MCF 10A (cell line): ENCODE results near the gene NLRC3. TPM values are rescaled to one million over a fixed set of nuclear protein-coding genes. Genes with fewer than 3 reads are reported as not detected.

Source experiments
- BruUV-seq: library from RNA; stranded (reverse); fragments of 400-500 nt; replicated peaks from 2 replicates; lab custom pipeline; 2021; lab: Mats Ljungman, UMichigan
- CTCF ChIA-PET: fragments of 300-600 bp; sonication (Branson Sonifier 250); formaldehyde crosslinking; extraction: SDS; loops from one replicate; lab custom pipeline; 2021; ENCODE audit warnings: antibody characterized with exemption, inconsistent platforms; lab: Yijun Ruan, JAX
- POLR2A ChIA-PET: fragments of 300-600, 350-650 bp; sonication (Branson Sonifier 250); formaldehyde crosslinking; extraction: SDS; loops from one replicate; lab custom pipeline; 2020; ENCODE audit warnings: antibody characterized with exemption, inconsistent platforms; lab: Yijun Ruan, JAX
- DNase-seq: peaks from one replicate; pipeline ENCODE4 v3.0.0-alpha.2; 2018; ENCODE audit not compliant: unreplicated experiment
- H3K27ac Mint-ChIP-seq: one replicate; pipeline ENCODE4 v1.8.0; 2022; ENCODE audit warnings: mild to moderate bottlenecking, low read depth, mixed read lengths; ENCODE audit not compliant: unreplicated experiment
- H3K27me3 Mint-ChIP-seq: one replicate; pipeline ENCODE4 v1.8.0; 2022; ENCODE audit warnings: mixed read lengths; ENCODE audit not compliant: insufficient read depth, unreplicated experiment
- H3K36me3 Mint-ChIP-seq: one replicate; pipeline ENCODE4 v1.8.0; 2022; ENCODE audit warnings: mild to moderate bottlenecking, moderate library complexity, mixed read lengths; ENCODE audit not compliant: insufficient read depth, unreplicated experiment
- H3K4me1 Mint-ChIP-seq: one replicate; pipeline ENCODE4 v1.8.0; 2022; ENCODE audit warnings: mixed read lengths; ENCODE audit not compliant: insufficient read depth, unreplicated experiment
- H3K4me3 Mint-ChIP-seq: one replicate; pipeline ENCODE4 v1.8.0; 2022; ENCODE audit warnings: mild to moderate bottlenecking, moderate library complexity, mixed read lengths; ENCODE audit not compliant: unreplicated experiment
- H3K9me3 Mint-ChIP-seq: one replicate; pipeline ENCODE4 v1.8.0; 2022; ENCODE audit warnings: mixed read lengths; ENCODE audit not compliant: unreplicated experiment
- CTCF ChIP-seq: fragments of 200-600 bp; IDR thresholded peaks from one replicate; pipeline ENCODE4 v1.8.0; 2022; ENCODE audit warnings: antibody characterized with exemption, mild to moderate bottlenecking; ENCODE audit not compliant: unreplicated experiment
- intact Hi-C: fragments of 100-400 bp; cut with micrococcal nuclease; formaldehyde crosslinking; loops from 2 replicates; pipeline ENCODE4 v1.14.1; 2022
- total RNA-seq: library from RNA; stranded (reverse); gene quantifications from 2 replicates; pipeline ENCODE4 v1.2.3, GENCODE V29; 2022

Gene NLRC3
- total RNA-seq, 1 experiment from 2014 or later, result not detected

GRCh38 chr16:3538222-3538621 lies 39.0 kb downstream of the NLRC3 start:
- H3K36me3 Mint-ChIP-seq, result peaks cover 43% of the 10 kb centered on the region
- H3K27me3 Mint-ChIP-seq, result no peaks in the 10 kb centered on the region
- no peak overlapping the region for H3K27ac Mint-ChIP-seq
- ChIA-PET CTCF (no interaction called here), POLR2A (no interaction called here)
- no TSS peak for BruUV-seq
- no peaks in the 10 kb centered on the region for H3K9me3 Mint-ChIP-seq
- TF ChIP-seq CTCF, result no peak
- intact Hi-C loops, result no loop called here
- no peak overlapping the region for H3K4me3 Mint-ChIP-seq
- H3K4me1 Mint-ChIP-seq, result no peaks in the 10 kb centered on the region
- DNase-seq, result no peak

DNA sequence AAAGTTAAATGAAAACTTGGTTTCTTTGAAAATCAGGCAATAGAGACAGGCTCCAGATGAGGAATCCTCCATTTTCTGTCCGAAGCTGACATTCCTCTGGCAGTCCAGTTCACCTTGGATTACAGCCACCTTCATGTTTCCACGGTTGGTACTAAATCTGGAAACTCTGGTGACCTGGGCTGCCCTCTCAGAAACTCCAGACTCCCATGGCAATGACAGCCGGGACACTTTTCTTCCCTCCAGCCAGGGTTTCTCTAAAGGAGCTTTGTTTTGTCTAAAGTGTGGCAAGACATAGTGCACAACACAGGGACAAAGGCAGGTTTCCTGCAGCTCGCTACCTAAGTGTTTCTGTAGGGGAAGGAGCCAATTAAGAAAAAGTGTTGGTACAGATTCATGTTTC lies 40.4 kb downstream of the NLRC3 start:
- CTCF ChIA-PET, result interaction anchor here (0.6 kb wide), 1 partner anchor 155 kb away, joined by 3 read pairs; no protein-coding TSS in a partner anchor
- intact Hi-C loops, result no loop called here

DNA sequence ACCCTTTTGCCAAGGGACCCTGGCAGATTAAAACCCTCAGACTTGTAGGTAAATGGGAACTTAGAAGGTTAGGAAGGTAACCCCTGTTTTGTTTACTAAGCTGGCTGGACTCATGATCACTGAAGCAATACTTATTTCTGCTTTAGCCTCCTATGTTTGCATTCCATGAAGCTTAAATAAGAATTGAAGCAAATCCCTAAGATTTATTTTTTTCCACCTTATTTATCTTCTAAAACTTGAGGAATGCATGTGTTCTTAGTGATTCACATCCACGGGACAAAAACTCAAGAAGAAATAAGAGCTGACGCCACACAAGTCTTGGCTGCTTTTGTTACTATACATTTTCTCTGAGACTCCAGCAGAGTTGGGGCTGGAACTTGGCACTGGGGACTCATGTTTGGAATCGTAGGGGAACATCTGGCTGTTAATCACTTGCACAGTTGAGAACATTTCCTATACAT lies 40.9 kb downstream of the NLRC3 start:
- TSS peak; percentile 56 for BruUV-seq
- no peak overlapping the region for H3K4me3 Mint-ChIP-seq
- CTCF ChIA-PET, result interaction anchor here (0.6 kb wide), 1 partner anchor 27 kb away, joined by 4 read pairs; no protein-coding TSS in a partner anchor

More for the DNA sequence above, 40.4 kb downstream of the NLRC3 start:
- Mint-ChIP-seq H3K27me3 (no peaks in the 10 kb centered on the region), H3K27ac (no peak overlapping the region), H3K9me3 (no peaks in the 10 kb centered on the region), H3K4me3 (no peak overlapping the region), H3K36me3 (peaks cover 57% of the 10 kb centered on the region), H3K4me1 (no peaks in the 10 kb centered on the region)
- POLR2A ChIA-PET, result no interaction called here
- no peak for TF ChIP-seq CTCF
- BruUV-seq, result no TSS peak
- DNase-seq, result no peak

GRCh38 chr16:3534126-3534525 lies 43.1 kb downstream of the NLRC3 start:
- CTCF ChIA-PET, result no interaction called here
- no peak for DNase-seq
- POLR2A ChIA-PET, result no interaction called here
- H3K4me1 Mint-ChIP-seq, result no peaks in the 10 kb centered on the region
- no peak overlapping the region for H3K4me3 Mint-ChIP-seq
- no peaks in the 10 kb centered on the region for H3K27me3 Mint-ChIP-seq
- peaks cover 63% of the 10 kb centered on the region for H3K36me3 Mint-ChIP-seq
- no peaks in the 10 kb centered on the region for H3K9me3 Mint-ChIP-seq
- H3K27ac Mint-ChIP-seq, result no peak overlapping the region
- intact Hi-C loops, result no loop called here
- no TSS peak for BruUV-seq
- TF ChIP-seq CTCF, result no peak

More for the DNA sequence above, 40.9 kb downstream of the NLRC3 start:
- POLR2A ChIA-PET, result no interaction called here
- no peaks in the 10 kb centered on the region for H3K27me3 Mint-ChIP-seq
- no peak for TF ChIP-seq CTCF
- peaks cover 57% of the 10 kb centered on the region for H3K36me3 Mint-ChIP-seq
- no peak overlapping the region for H3K27ac Mint-ChIP-seq
- no peak for DNase-seq
- no peaks in the 10 kb centered on the region for H3K9me3 Mint-ChIP-seq
- intact Hi-C loops, result no loop called here
- H3K4me1 Mint-ChIP-seq, result no peaks in the 10 kb centered on the region
